Hippocampal formation (tissue), 2 donors: ENCODE measurements around the gene IKZF3.
"Not testable (repeated sequence)": the region's sequence is repeated elsewhere in the genome, so short reads cannot be mapped to it uniquely, and the experiment has no call there.

Experiments used
- DNase-seq, 2 donors: peaks; one replicate each; lab custom pipeline; 2025; lab: John Stamatoyannopoulos, UW

IKZF3 gene

DNA sequence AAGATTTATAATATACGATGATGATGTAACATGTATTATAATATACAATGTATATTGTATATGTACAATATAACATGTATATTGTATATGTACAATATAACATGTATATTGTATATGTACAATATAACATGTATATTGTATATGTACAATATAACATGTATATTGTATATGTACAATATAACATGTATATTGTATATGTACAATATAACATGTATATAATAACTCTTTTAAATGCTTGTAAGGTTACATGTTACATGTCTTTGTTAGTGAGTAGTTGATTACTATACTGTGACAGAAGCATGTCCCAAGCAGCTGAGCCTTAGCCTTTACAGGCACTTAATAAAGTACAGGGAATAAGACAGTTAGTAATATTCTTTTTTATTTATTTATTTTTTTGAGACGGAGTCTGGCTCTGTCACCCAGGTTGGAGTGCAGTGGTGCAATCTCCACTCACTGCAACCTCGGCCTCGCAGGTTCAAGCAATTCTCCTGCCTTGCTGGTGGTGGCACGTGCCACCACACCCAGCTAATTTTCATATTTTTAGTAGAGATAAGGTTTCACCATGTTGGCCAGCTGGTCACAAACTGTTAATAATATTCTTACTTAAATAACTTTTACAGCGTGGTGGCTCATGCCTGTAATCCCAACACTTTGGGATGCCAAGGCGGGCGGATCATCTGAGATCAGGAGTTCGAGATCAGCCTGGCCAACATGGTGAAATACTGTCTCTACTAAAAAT lies 8.0 kb downstream of the IKZF3 start:
- DNase-seq: not testable (repeated sequence)

DNA sequence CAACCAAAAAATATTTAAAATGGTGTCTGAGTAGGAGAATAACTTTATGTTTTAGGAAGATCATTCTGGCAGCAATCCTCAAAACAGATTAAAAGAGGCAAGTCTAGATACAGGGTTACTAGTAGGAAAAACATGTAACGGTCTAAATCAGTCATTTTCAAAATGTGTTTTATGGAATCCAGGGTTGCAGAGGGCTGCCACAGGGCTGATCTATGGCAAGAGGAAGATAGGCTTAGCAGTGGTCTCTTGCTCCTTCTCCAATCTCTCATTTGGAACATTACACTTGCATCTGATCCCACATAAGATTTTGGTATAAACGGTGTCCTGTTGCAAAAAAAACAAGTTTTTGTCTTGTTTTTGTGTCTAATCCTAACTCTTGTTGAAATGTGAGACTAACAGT lies 9.2 kb downstream of the IKZF3 start:
- DNase-seq: no peak

DNA sequence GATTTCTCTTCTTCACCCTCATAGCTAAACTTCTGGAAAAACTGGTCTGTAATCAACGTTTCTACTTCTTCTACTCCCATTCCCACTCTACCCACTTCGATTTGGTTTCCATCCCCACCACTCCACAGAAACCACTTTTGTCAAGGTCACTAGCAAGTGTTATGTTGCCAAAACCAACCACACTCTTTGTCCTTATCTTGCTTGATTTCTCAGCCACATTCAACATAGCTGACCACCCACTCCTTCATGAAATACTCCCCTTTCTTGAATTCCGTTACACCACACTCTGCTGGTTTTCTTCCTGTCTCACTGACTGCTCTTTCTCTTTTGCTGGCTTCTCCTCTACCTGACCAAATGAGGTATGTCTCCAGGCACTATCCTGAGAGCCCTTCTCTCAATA lies 11.9 kb downstream of the IKZF3 start:
- DNase-seq: no peak

DNA sequence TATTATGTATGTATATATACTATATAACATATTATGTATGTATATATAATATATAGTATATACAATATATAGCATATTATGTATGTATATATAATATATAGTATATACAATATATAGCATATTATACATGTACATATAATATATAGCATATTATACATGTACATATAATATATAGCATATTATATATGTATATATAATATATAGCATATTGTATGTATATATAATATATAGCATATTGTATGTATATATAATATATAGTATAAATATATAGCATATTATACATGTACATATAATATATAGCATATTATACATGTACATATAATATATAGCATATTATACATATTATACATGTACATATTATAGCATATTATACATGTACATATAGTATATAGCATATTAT lies 13.9 kb downstream of the IKZF3 start:
- DNase-seq: not testable (repeated sequence)

DNA sequence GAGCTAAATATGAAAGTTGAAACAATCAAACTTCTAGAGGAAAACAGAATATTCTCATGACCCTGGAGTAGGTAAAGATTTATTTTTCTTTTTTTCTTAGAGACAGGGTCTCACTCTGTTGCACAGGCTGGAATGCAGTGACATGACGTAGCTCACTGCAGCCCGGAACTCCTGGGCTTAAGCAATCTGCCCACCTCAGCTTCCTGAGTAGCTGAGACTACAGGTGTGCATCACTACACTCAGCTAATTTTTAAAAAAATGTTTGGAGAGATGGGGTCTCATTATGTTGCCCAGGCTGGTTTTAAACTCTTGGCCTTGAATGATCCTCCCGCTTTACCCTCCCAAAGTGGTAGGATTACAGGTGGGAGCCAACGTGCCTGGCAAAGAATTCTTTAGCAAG lies 15.5 kb downstream of the IKZF3 start:
- DNase-seq: no peak

DNA sequence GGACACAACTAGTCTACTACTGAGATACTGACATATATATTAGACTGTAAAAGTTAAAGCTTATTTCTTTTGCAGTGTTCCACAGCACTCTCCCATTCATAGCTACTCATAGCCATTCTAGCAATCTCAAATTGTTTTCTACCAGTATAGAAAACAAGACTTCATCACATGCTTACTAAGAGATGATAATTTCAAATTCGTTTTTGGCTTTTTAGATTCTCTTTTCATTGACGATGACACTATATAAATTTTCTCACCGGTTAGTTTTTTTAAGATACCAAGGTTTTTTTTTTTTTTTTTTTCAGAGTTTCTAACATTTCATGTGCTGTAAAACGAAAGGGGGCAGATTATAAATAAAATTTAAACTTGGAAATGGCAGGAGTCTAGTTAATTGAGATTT lies 17.9 kb downstream of the IKZF3 start:
- DNase-seq: no peak

DNA sequence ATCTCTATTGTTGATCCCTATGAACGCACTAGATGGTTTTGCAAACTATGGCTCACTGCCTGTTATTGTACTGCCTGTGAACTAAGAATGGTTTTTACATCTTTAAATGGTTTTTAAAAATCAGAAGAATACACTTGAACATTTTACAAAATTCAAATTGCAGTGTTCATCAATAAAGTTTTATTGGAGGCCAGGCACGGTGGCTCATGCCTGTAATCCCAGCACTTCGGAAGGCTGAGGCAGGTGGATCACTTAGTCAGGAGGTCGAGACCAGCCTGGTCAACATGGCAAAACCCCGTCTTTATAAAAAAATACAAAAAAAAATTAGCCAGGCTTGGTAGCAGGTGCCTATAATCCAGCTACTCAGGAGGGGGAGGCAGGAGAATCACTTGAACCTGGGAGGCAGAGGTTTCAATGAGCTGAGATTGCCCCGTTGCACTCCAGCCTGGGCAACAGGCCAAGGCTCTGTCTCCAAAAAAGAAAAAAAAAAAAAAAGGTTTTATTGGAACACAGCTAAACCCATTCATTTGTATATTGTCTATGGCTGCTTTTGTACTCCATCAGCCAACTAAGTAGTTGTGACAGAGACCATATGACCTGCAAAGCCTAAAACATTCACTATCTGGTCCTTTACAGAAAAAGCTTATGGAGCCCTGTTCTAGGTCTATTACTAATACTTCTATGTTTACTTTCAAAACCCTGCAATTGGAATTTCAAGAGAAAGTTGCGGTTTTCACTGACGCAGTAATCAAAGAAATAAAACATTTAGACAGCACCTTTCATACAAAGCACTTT lies 18.9 kb downstream of the IKZF3 start:
- no peak for DNase-seq

DNA sequence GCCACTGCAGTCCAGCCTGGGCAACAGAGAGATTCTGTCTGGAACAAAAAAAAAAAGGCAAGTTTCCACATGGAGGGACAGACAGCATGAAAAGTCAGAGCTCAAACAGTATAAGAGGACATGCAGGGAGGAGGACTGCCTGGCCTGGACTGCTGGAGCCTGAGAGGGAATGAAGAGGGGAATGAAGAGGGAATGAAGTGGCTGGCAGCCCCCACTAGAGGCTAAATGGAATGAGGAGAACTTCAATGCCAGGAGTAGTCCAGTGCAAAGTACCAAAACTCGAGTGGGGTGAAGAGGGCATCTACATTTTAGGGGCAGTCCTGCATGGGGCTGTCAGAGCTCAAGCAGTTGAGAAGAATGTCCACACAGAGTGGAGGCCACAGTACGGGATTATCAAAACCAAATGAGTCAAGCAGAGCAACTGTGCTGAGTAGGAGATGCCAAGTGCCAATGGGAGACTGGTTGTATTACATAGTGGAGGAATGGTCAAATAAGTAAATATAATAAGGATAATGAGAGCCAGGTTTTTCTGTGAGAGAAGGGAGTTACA lies 22.9 kb downstream of the IKZF3 start:
- DNase-seq: no peak

DNA sequence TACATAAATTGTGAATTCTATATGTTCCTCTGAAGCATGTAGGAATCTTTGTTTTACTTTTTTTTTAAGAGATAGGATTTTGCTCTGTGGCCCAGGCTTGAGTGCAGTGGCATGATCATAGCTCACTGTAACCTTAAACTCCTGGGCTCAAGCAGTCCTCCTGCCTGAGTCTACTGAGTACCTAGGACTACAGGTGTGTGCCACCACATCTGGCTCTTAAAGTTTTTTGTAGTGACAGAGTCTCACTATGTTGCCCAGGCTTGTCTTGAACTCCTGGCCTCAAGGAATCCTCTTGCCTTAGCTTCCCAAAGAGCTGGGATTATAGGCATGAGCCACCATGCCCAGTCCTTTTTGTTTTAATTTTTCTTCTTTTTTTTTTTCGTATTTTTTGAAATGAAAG lies 25.3 kb downstream of the IKZF3 start:
- DNase-seq: no peak

DNA sequence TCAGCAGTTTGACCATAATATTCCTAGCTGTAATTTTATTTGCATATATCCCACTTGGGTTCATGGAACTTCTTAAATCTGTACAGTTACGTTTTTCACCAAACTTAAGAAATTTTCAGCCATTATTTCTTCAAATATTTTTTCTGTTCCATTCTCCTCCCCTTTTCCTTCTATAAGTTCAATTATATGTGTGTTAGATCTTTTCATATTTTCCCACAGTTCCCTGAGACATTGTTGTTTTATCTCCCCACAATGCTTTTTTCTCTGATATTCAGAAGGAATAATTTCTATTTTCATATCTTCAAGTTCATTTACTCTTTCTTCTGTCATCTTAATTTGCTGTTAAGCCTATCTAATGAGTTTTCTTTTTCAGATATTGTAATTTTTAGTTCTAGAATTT lies 26.1 kb downstream of the IKZF3 start:
- no peak for DNase-seq

DNA sequence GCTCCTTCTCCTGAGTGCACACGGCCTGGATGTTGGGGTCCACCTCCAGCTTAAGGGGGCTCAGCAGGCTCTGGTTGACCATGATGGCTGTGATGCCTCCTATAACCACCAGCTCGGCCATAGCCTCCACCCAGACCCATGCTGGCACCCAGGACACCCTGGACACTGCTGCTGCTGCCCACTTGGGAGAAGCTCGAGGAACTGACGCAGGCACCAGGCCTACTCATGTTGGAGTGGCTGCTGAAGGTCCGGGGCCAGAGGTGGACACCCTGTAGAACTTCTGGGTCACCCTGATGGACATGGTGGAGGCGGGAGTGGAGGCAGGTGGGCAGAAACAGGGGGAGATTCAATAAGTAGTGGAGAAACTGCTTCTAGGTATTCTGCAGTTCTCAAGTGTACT lies 28.0 kb downstream of the IKZF3 start:
- DNase-seq: no peak

DNA sequence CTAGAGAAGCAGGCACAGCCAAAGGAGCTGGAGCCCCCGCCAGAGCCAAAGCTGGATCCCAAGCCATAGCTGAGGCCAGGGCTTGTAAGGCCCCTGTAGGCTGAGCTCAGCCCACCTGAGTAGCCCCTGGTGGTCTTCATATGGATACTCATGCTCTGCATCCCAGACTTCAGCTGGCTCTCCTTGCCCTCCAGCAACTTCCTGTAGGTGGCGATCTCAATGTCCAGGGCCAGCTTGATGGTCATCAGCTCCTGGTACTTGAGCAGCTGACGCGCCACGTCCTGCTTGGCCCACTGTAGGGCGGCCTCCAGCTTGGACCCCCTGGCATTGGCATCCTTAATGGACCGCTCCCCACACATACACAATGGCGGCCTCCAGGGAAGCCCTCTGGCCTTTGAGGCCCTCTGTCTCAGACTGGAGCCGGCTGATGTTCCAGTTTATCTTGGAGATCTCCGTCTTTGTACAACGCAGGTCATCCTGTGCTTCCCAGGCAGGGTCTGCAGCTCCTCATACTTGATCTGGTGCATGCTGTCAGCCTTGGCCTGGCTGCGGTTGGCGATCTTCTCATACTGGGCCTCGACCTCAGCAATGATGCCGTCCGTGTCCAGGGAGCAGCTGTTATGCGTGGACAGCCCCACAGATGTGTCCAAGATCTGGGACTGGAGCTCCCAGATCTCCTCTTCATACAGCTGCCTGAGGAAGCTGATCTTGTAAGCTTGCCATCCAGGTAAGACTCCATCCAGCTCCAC lies 28.9 kb downstream of the IKZF3 start:
- no peak for DNase-seq

DNA sequence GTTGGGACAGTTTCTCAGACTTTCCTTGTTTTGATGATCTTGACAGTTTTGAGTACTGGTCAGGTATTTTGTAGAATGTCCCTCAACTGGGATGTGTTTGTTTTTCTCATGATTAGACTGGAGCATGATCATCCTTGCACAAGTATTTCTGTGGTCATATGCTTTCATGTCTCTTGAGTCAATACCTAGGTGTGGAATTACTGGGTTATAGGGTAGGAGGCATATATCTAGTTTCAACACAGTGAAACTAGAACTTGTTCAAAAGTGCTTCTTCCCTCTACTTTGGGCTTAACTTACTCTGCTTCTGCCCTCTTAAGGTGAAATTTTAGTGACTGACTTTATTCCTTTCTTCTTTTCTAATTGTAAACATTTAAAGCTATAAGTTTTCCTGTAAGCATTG lies 30.1 kb downstream of the IKZF3 start:
- no peak for DNase-seq

DNA sequence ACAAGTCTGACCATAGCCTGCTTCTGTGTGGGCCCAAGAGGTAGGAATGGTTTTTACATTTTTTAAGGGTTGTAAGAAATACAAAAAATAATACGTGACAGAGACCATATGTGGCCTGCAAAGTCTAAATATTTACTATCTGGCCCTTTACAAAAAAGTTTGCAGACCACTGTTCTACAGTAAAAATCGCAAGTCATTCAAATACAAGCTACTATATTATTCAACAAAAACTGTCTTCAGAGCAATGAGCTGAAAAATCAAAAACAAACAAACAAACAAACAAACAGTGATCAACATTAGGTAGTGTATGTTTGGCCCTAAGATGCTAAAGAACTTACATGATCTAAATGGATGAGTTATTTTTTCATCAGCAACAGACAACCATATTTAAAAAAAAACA lies 32.5 kb downstream of the IKZF3 start:
- DNase-seq: no peak

DNA sequence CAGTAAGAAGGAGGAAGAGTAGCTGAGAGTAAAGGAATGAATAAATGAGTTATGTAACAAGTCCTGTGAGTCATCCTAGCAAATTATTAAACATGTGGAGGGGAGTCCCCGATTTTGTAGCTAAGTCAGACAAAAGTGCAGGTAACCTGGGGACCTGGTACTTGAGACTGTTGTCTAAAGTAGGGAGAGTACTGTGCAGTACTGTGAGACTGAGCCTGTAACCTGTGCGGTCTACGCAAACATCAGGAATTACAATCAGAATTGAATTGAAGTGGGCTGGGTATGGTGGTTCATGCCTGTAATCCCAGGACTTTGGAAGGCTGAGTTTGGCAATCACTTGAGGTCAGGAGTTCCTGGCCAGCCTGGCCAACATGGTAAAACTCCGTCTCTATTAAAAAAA lies 35.7 kb downstream of the IKZF3 start:
- no peak for DNase-seq

DNA sequence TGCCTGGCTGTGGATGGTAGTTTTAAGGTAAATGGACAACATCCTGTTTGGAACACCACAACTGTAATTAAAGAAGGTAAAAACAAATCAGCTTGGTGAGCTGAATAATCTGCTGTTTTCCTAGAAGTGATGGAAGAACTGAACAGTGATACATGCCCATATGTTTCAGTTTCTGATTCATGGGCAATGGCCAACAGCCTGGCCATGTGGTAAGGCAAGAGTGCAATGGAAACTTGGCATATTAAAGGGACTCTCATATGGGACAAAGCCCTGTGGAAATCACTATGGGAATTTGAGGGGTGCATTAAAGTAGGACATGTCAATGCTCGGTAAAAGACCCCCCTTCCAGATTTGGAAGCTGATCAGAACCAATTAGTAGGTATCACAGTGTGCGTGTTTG lies 37.8 kb downstream of the IKZF3 start:
- DNase-seq: no peak

DNA sequence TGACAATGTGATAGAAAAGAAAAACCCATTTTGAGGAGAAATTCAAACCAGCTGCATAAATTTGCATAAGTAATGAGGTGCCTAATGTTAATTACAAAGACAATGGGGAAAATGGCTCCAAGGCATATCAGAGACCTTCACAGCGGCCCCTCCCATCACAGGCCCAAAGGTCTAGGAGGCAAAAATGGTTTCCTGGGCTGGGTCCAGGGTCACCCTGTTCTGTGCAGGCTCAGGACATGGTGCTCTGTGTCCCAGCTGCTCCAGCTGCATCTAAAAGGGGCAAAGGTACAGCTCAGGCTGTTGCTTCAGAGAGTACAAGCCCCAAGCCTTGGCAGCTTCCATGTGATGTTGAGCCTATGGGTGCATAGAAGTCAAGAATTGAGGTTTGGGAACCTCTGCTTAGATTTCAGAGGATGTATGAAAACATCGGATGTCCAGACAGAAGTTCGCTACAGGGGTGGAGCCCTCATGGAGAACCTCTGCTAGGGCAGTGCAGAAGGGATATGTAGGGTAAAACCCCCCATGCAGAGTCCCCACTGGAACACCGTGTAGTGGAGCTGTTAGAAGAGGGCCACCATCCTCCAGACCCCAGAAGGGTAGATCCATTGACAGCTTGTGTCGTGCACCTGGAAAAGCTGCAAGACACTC lies 40.6 kb downstream of the IKZF3 start:
- DNase-seq: no peak

DNA sequence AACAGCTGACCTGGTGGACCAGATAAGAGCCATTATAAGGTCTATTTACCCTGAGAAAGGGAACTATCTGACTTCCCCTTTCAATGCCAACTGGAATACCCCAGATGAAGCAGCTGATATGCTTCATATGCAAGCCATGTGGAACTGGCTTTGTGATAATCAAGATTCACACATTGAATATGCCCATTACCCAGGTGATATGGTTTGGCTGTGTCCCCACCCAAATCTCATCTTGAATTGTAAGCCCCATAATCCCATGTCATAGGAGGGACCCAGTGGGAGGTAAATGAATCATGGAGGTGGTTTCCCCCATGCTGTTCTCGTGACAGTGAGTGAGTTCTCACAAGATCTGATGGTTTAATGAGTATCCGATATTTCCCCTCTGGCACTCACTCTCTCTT lies 42.1 kb downstream of the IKZF3 start:
- DNase-seq: no peak

DNA sequence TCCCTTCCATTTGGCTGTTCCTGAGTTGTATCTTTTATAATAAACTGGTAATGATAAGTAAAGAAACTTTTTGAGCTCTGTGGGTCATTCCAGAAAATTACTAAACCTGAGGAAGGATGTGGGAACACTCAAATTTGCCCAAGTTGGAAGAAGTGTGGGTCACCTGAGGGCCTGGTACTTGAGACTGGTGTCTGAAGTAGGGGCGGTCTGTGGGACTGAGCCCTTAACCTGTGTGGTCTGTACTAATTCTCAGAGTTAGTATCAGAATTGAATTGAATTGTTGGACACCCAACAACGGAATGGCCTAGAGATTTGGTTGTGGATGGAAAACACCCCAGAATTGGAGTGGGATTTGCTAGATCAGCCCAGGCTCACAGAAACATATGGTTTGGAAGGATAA lies 43.1 kb downstream of the IKZF3 start:
- DNase-seq: no peak

DNA sequence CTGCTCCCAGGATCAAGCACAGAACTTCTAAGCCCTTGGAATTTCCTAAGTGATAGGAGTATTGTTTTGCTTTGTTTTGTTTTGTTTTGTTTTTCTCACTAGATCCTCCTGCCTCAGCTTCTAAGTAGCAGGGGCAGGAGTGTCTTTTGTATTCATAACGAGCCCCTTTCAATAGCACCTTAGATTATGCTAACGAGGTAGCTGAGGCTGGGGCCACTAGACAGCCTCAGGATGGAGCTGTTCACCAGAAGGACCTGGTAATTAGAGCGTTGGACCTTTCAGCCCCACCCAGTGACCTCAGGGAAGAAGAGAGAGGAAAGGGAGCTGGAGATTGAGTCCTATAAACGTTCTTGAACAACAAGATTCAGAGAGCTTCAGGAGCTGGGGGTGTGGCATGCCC lies 43.6 kb downstream of the IKZF3 start:
- no peak for DNase-seq

DNA sequence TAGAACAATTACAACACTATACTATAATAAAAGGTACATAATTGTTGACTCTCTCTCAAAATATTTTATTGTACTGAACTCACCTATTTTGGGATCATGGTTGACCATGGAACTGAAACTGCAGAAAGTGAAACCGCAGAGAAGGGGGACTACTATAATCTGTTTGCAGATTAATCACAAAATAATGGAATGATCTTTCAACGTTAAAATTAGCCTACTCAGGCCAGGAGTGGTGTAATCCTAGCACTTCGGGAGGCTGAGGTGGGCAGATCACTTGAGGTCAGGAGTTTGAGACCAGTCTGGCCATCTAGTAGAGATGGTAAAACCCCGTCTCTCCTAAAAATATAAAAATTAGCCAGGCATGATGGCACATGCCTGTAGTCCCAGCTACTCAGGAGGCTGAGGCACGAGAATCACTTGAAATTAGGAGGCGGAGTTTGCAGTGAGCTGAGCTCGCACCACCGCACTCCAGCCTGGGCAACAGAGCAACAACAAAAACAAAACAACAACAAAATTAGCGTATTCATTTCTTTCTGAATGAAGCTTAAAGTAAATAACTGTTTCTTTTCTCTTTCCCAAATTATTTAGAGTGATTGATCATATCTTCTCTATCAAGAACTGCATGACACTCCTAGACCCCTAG lies 45.6 kb downstream of the IKZF3 start:
- DNase-seq: no peak

DNA sequence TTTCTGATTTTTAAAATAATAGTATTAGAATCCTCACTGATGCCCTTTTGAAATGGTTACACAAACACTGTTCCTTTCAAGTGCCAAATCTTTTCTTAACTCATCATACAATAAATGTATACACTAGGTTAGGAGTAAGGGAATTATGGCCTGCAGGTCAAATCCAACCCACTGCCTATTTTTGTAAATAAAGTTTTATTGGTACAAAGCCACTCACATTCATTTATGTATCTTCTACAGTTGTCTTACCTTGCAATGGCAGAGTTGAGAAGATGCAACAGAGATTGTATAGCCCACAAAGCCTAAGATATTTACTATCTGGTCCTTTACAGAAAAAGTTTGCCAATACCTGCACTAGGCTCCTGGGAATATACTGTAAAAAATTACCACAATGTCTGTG lies 47.8 kb downstream of the IKZF3 start:
- no peak for DNase-seq
